OCI-LY1 (cell line): ENCODE measurements around the gene RAPGEF6.

ENCODE experiments used
- CTCF ChIP-seq: fragments of 200-600 bp; sonication (generic), shearing (Covaris generic); IDR thresholded peaks from 2 replicates; pipeline ENCODE4 v1.5.1; 2017; ENCODE audit warnings: mild to moderate bottlenecking, antibody characterized with exemption, low read length, moderate library complexity, mixed read lengths
- EZH2 ChIP-seq: fragments of 200-600 bp; sonication (generic), shearing (Covaris generic); IDR thresholded peaks from 2 replicates; pipeline ENCODE4 v1.8.0; 2017; ENCODE audit warnings: borderline replicate concordance, mixed run types, mild to moderate bottlenecking, antibody characterized with exemption, low read length, moderate library complexity, mixed read lengths

GRCh38 chr5:131392466-131393095, 242.4 kb downstream of the RAPGEF6 start:
- TF ChIP-seq EZH2 (no peak), CTCF (no peak)
